Tibial artery (tissue), 4 donors: ENCODE data around the gene PPP1R1B.

Source experiments
- DNase-seq, 2 donors: peaks; one replicate each; pipeline ENCODE4 v3.0.0-alpha.2; 2019
- H3K27ac ChIP-seq, 2 donors: fragments of 200-600 bp; sonication (generic) in 1 of 2; 1 replicate in 1 of 2; 2 replicates in 1 of 2; pipeline ENCODE4 v1.5.1; 2018 to 2019; ENCODE audit warnings: mild to moderate bottlenecking in 1 of 2
- H3K27me3 ChIP-seq, 2 donors: fragments of 200-600 bp; sonication (generic) in 1 of 2; one replicate each; pipeline versions ENCODE4 v1.5.1 to v1.6.0; 2016 to 2019
- H3K36me3 ChIP-seq, 3 donors: fragments of 200-600 bp; sonication (generic) in 2 of 3; one replicate each; pipeline ENCODE4 v1.5.1; 2016 to 2019; ENCODE audit warnings: mild to moderate bottlenecking in 2 of 3
- H3K4me1 ChIP-seq, 4 donors: fragments of 200-600 bp; sonication (generic) in 2 of 4; 1 replicate in 3 of 4; 2 replicates in 1 of 4; pipeline ENCODE4 v1.5.1; 2016 to 2019
- H3K4me3 ChIP-seq, 2 donors: fragments of 200-600 bp; sonication (generic) in 1 of 2; 1 replicate in 1 of 2; 2 replicates in 1 of 2; pipeline ENCODE4 v1.5.1; 2018 to 2019; ENCODE audit warnings: mild to moderate bottlenecking in 2 of 2
- H3K9me3 ChIP-seq, 3 donors: fragments of 200-600 bp; sonication (generic) in 1 of 3; one replicate each; pipeline ENCODE4 v1.5.1; 2016 to 2019
- CTCF ChIP-seq, 2 experiments: fragments of 200-600 bp in 1 of 2; fragments of 450-650 bp in 1 of 2; IDR thresholded peaks; one replicate each; pipeline ENCODE4 v1.5.1; 2017 to 2019; ENCODE audit warnings: antibody characterized with exemption in 2 of 2, mild to moderate bottlenecking in 1 of 2, moderate library complexity in 1 of 2
- intact Hi-C: fragments of 100-400 bp; cut with DNase I; formaldehyde crosslinking; loops from one replicate; pipeline ENCODE4 v1.15.0; 2023; ENCODE audit warnings: low total_unique reads

The PPP1R1B gene

GRCh38 chr17:39664581-39665561 lies 38.1 kb downstream of the PPP1R1B start, which contains the start of gene TCAP:
Gene TCAP, plus strand, starts transcription at chr17:39665349. Its CDS starts 11 bp downstream, at chr17:39665360.
- Histone ChIP-seq H3K4me3 (no peak within 1 kb of the TSS), H3K9me3 (no peaks in the 10 kb centered on the region), H3K27me3 (no peaks in the 10 kb centered on the region), H3K27ac (peak within 1 kb of the TSS; percentile 68 to 81), H3K36me3 (peaks cover 5 to 32% (median 25%) of the 10 kb centered on the region in 3 donors), H3K4me1 (peaks cover 7 to 78% (median 63%) of the 10 kb centered on the region in 4 donors)
- no peak for TF ChIP-seq CTCF (IDR thresholded peaks at IDR 0.05)
- intact Hi-C loops = no loop called here
- DNase-seq = no peak

- intact Hi-C loops = no loop called here
- no peaks in the 10 kb centered on the region for H3K27me3 ChIP-seq
- peaks cover 0 to 23% (median 16%) of the 10 kb centered on the region in 3 donors for H3K36me3 ChIP-seq
- H3K27ac ChIP-seq = peak overlapping the region; percentile 68 to 81
- H3K4me3 ChIP-seq = no peak overlapping the region
- TF ChIP-seq CTCF (IDR thresholded peaks at IDR 0.05) = no peak
- H3K9me3 ChIP-seq = no peaks in the 10 kb centered on the region
- DNase-seq = peak in 1 of 2 donors; percentile 70
- H3K4me1 ChIP-seq = peaks cover 7 to 75% (median 63%) of the 10 kb centered on the region in 4 donors
Measured at GRCh38 chr17:39665642-39666224, 39.0 kb downstream of the PPP1R1B start.

GRCh38 chr17:39666231-39666600 lies 39.5 kb downstream of the PPP1R1B start:
- no peaks in the 10 kb centered on the region for H3K27me3 ChIP-seq
- H3K36me3 ChIP-seq = peaks cover 0 to 19% (median 11%) of the 10 kb centered on the region in 3 donors
- TF ChIP-seq CTCF (IDR thresholded peaks at IDR 0.05) = no peak
- intact Hi-C loops = no loop called here
- H3K4me1 ChIP-seq = peaks cover 7 to 80% (median 64%) of the 10 kb centered on the region in 4 donors
- H3K27ac ChIP-seq = peak overlapping the region; percentile 68 to 81
- no peak overlapping the region for H3K4me3 ChIP-seq
- H3K9me3 ChIP-seq = no peaks in the 10 kb centered on the region
- DNase-seq = no peak

- H3K27ac ChIP-seq = peak overlapping the region; percentile 68 to 81
- no peaks in the 10 kb centered on the region for H3K9me3 ChIP-seq
- peak; percentile 77 to 93 for DNase-seq
- no peaks in the 10 kb centered on the region for H3K27me3 ChIP-seq
- peaks cover 0 to 13% (median 7%) of the 10 kb centered on the region in 3 donors for H3K36me3 ChIP-seq
- no peak for TF ChIP-seq CTCF (IDR thresholded peaks at IDR 0.05)
- H3K4me3 ChIP-seq = peak overlapping the region; percentile 42 to 56
- peaks cover 7 to 83% (median 69%) of the 10 kb centered on the region in 4 donors for H3K4me1 ChIP-seq
- intact Hi-C loops = no loop called here
Measured at GRCh38 chr17:39666601-39667261, 40.0 kb downstream of the PPP1R1B start.

- Histone ChIP-seq H3K4me3 (peak overlapping the region; percentile 42 to 56), H3K27me3 (no peaks in the 10 kb centered on the region), H3K9me3 (no peaks in the 10 kb centered on the region), H3K27ac (peak overlapping the region; percentile 68 to 81), H3K4me1 (peaks cover 7 to 83% (median 72%) of the 10 kb centered on the region in 4 donors), H3K36me3 (peaks cover 0 to 7% (median 5%) of the 10 kb centered on the region in 3 donors)
- peak in 1 of 2 donors; percentile 75 for DNase-seq
- no peak for TF ChIP-seq CTCF (IDR thresholded peaks at IDR 0.05)
- intact Hi-C loops = no loop called here
Measured at GRCh38 chr17:39667262-39667944, 40.7 kb downstream of the PPP1R1B start.
